Left lung (tissue), 10 donors: ENCODE measurements around the gene PPFIA2. TPM values are rescaled to one million over a fixed set of nuclear protein-coding genes. Genes with fewer than 3 reads are reported as not detected.

Source experiments
- ATAC-seq: fragments of 200-7000 bp; cut with Tn5 transposase; one replicate; pipeline ENCODE4 v1.9.1; 2020; ENCODE audit warnings: moderate library complexity
- DNase-seq, 4 donors: peaks; one replicate each; pipeline ENCODE4 v3.0.0-alpha.2; 2013 to 2020
- H3K27ac ChIP-seq, 2 donors: fragments of 200-600 bp; sonication (generic) in 1 of 2; one replicate each; pipeline versions ENCODE4 v1.5.0 to v1.8.0; 2020 to 2021
- H3K27me3 ChIP-seq, 2 donors: fragments of 200-600 bp; sonication (generic) in 1 of 2; one replicate each; pipeline versions ENCODE4 v1.5.0 to v1.8.0; 2020 to 2021
- H3K36me3 ChIP-seq, 2 donors: fragments of 200-600 bp; sonication (generic) in 1 of 2; one replicate each; pipeline versions ENCODE4 v1.5.0 to v1.8.0; 2020 to 2021
- H3K4me1 ChIP-seq, 2 donors: fragments of 200-600 bp; one replicate each; pipeline ENCODE4 v1.8.0; 2021
- H3K4me3 ChIP-seq, 2 donors: fragments of 200-600 bp; sonication (generic) in 1 of 2; one replicate each; pipeline versions ENCODE4 v1.5.0 to v1.8.0; 2020 to 2021; ENCODE audit warnings: mild to moderate bottlenecking in 1 of 2
- H3K9me3 ChIP-seq, 2 donors: fragments of 200-600 bp; sonication (generic) in 1 of 2; one replicate each; pipeline versions ENCODE4 v1.5.0 to v1.8.0; 2020 to 2021
- intact Hi-C, 2 donors: fragments of 100-400 bp; cut with DNase I; formaldehyde crosslinking; loops; one replicate each; pipeline versions ENCODE4 v1.11.2 to v1.14.2; 2022
- polyA plus RNA-seq, 6 donors: library from polyadenylated mRNA; unstranded; fragments of 120-200 nt; gene quantifications; one replicate each; pipeline ENCODE4 v1.2.1, GENCODE V29; 2013; ENCODE audit not compliant: insufficient read length in 6 of 6
- total RNA-seq, 2 donors: library from RNA; stranded (reverse); fragmentation: NEBNext Ultra II Directional; extraction: Animal tissue kit (Norgen Biotek cat#: 25700); gene quantifications; one replicate each; pipeline ENCODE4 v1.2.1, GENCODE V29; 2021
- TF ChIP-seq, protein P1 (sequence below), 2 donors: fragments of 200-600 bp; sonication (generic) in 1 of 2; IDR thresholded peaks; one replicate each; pipeline versions ENCODE4 v1.5.0 to v1.8.0; 2021; ENCODE audit warnings: antibody characterized with exemption in 2 of 2
- donor health status: DM: no; HTN: yes; CAD: no.
- donor health status: DM: no; HTN: no; CAD: no.

Gene PPFIA2
- total and polyA plus RNA-seq, 8 donors = 1.1 to 3.5 (median 1.9) TPM

DNA sequence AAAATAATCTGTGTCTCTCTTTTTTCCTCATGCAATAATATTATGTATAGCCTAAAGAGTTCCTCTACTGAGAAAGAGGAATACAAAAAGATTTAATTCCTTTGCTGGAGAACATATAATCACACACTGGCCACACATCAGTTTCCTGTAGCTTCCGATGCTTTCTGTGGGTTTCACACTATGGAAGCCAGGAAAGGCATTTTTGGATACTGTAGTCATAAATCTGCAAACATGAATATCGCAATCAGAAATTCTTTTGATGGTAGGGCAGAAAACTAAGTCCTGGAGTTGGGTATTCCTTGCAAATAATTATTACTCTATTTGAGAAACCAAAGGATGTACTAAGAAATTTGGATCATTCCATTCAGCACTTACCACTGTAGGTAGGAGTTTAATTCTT is 421.3 kb downstream of the PPFIA2 start:
- intact Hi-C loops = no loop called here
- TF ChIP-seq, protein P1, sequence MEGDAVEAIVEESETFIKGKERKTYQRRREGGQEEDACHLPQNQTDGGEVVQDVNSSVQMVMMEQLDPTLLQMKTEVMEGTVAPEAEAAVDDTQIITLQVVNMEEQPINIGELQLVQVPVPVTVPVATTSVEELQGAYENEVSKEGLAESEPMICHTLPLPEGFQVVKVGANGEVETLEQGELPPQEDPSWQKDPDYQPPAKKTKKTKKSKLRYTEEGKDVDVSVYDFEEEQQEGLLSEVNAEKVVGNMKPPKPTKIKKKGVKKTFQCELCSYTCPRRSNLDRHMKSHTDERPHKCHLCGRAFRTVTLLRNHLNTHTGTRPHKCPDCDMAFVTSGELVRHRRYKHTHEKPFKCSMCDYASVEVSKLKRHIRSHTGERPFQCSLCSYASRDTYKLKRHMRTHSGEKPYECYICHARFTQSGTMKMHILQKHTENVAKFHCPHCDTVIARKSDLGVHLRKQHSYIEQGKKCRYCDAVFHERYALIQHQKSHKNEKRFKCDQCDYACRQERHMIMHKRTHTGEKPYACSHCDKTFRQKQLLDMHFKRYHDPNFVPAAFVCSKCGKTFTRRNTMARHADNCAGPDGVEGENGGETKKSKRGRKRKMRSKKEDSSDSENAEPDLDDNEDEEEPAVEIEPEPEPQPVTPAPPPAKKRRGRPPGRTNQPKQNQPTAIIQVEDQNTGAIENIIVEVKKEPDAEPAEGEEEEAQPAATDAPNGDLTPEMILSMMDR (IDR thresholded peaks at IDR 0.05) = no peak
- DNase-seq (no peak), ATAC-seq (no peak)
- H3K36me3 ChIP-seq = no peaks in the 10 kb centered on the region
- H3K4me3 ChIP-seq = no peak overlapping the region
- no peaks in the 10 kb centered on the region for H3K9me3 ChIP-seq
- H3K27ac ChIP-seq = no peak overlapping the region
- H3K4me1 ChIP-seq = no peaks in the 10 kb centered on the region
- no peaks in the 10 kb centered on the region for H3K27me3 ChIP-seq

DNA sequence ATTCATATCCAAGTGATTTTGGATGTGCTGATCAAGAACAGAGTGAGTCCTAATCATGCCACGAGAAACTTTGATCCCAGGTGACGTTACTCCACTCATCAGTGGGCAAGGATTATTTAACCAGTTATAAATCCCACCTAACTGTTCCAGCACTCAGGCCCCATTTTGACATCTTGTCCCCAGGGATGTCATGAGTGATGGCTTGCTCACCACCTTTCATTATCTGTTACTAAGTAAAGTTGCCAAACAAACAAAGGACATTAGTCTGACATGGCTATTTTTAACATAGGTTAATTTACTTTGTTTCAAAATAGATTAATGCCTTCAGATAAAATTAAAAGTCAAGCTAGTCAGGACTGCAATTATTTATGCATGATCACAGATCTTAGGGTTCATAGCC is 425.3 kb downstream of the PPFIA2 start:
- H3K9me3 ChIP-seq = no peaks in the 10 kb centered on the region
- H3K4me1 ChIP-seq = no peaks in the 10 kb centered on the region
- TF ChIP-seq, protein P1 (IDR thresholded peaks at IDR 0.05) = no peak
- ATAC-seq (no peak), DNase-seq (no peak)
- H3K27me3 ChIP-seq = no peaks in the 10 kb centered on the region
- intact Hi-C loops = no loop called here
- H3K27ac ChIP-seq = no peak overlapping the region
- H3K36me3 ChIP-seq = no peaks in the 10 kb centered on the region
- H3K4me3 ChIP-seq = no peak overlapping the region

DNA sequence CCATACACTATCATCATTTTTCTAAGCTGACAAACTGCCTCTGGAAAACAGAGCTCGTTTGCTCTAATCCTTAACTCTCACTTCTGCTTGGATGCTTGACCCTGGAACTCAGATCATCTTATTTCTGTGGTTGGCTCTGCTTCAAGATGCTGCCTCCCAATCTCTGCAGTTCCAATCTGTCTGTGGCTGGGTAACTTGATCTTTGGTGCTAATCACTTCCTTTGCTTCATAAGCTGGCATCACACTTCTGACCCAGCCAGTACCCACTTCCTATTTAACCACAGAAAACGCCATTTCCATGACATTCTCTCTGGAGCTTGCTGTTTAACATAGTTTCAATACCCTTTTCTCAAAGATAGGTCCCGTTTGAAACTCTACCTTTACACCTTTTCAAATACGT is 427.1 kb downstream of the PPFIA2 start:
- no peaks in the 10 kb centered on the region for H3K4me1 ChIP-seq
- DNase-seq (no peak), ATAC-seq (no peak)
- no peaks in the 10 kb centered on the region for H3K9me3 ChIP-seq
- H3K4me3 ChIP-seq = no peak overlapping the region
- no peaks in the 10 kb centered on the region for H3K36me3 ChIP-seq
- TF ChIP-seq, protein P1 (IDR thresholded peaks at IDR 0.05) = no peak
- H3K27me3 ChIP-seq = no peaks in the 10 kb centered on the region
- intact Hi-C loops = no loop called here
- no peak overlapping the region for H3K27ac ChIP-seq

DNA sequence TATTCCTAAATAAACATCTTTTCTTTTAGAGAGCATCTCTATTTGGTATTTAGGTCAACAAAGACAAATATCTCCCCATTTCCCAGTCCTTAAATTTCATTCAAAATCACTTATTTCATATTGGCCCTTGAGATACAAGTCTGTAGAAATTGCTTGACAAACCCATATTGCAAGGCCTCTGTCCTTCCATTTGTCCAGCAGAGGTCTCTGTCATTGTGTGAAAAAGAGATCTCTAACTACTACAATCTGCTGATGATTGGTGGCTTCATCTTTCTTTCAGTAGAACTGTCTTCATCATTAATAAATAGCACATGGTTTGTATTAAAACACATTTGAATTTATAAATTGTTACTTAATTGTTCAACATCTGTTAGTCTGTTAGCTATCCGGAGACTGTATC is 428.7 kb downstream of the PPFIA2 start:
- TF ChIP-seq, protein P1 (IDR thresholded peaks at IDR 0.05) = no peak
- ATAC-seq (no peak), DNase-seq (no peak)
- H3K36me3 ChIP-seq = no peaks in the 10 kb centered on the region
- H3K27me3 ChIP-seq = no peaks in the 10 kb centered on the region
- intact Hi-C loops = no loop called here
- H3K27ac ChIP-seq = no peak overlapping the region
- H3K4me3 ChIP-seq = no peak overlapping the region
- no peaks in the 10 kb centered on the region for H3K4me1 ChIP-seq
- no peaks in the 10 kb centered on the region for H3K9me3 ChIP-seq

DNA sequence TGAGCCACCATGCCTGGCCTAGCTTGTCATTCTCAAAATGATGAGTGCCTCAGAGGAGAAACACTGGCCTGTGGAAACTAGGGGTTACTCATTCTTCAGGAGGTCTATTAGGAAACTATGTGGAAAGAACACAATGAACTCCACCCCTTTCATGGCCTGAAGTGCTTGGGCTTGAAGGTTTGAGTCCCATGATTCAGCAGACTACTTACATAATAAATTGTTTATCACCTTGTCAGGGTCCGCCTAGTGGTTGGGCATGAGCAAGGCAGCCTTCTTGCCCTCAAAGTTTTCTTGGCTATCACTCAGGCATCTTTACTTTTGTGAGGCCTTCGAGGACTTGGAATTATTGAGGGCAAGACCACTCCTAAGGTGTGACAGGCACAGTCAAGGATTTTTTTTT is 430.1 kb downstream of the PPFIA2 start:
- Histone ChIP-seq H3K27me3 (no peaks in the 10 kb centered on the region), H3K9me3 (no peaks in the 10 kb centered on the region), H3K4me3 (no peak overlapping the region), H3K27ac (no peak overlapping the region), H3K36me3 (no peaks in the 10 kb centered on the region), H3K4me1 (no peaks in the 10 kb centered on the region)
- DNase-seq (no peak), ATAC-seq (no peak)
- TF ChIP-seq, protein P1 (IDR thresholded peaks at IDR 0.05) = no peak
- intact Hi-C loops = no loop called here
